GM12891 (cell line): Measurements from ENCODE around the gene COPB1.

Experiments used
- DNase-seq: peaks from one replicate; pipeline ENCODE4 v3.0.0; 2011; ENCODE audit warnings: low spot score; ENCODE audit not compliant: insufficient read length
- FAIRE-seq: peaks from 2 replicates; lab custom pipeline; 2011; peaks lifted over from hg19 to GRCh38; lab: Jason Lieb, UNC
- PAX5 ChIP-seq: IDR thresholded peaks from 2 replicates; pipeline ENCODE4 v1.6.1; 2011; ENCODE audit warnings: low read length, moderate library complexity, mild to moderate bottlenecking; ENCODE audit not compliant: insufficient read depth, severe bottlenecking
- POLR2A ChIP-seq: IDR thresholded peaks from 2 replicates; pipeline ENCODE4 v1.6.1; 2011; ENCODE audit warnings: low read depth, low read length, control low read depth
- POLR2AphosphoS5 ChIP-seq: IDR thresholded peaks from 2 replicates; pipeline ENCODE4 v1.6.1; 2011; ENCODE audit warnings: low read depth, low read length, control low read depth
- POU2F2 ChIP-seq: IDR thresholded peaks from 2 replicates; pipeline ENCODE4 v1.6.1; 2011; ENCODE audit warnings: low read depth, mild to moderate bottlenecking, control low read depth, low read length, moderate library complexity
- SPI1 ChIP-seq: IDR thresholded peaks from 2 replicates; pipeline ENCODE4 v1.6.1; 2011; ENCODE audit warnings: low read depth, low read length, control low read depth
- TAF1 ChIP-seq: IDR thresholded peaks from 2 replicates; pipeline ENCODE4 v1.6.1; 2011; ENCODE audit warnings: low read depth, low read length, control low read depth

Gene COPB1

GRCh38 chr11:14417186-14417585, 82.4 kb downstream of the COPB1 start:
- DNase-seq: no peak
- TF ChIP-seq POLR2A (no peak), TAF1 (no peak), POLR2AphosphoS5 (no peak), PAX5 (no peak), POU2F2 (no peak), SPI1 (no peak)
- FAIRE-seq: no peak

DNA sequence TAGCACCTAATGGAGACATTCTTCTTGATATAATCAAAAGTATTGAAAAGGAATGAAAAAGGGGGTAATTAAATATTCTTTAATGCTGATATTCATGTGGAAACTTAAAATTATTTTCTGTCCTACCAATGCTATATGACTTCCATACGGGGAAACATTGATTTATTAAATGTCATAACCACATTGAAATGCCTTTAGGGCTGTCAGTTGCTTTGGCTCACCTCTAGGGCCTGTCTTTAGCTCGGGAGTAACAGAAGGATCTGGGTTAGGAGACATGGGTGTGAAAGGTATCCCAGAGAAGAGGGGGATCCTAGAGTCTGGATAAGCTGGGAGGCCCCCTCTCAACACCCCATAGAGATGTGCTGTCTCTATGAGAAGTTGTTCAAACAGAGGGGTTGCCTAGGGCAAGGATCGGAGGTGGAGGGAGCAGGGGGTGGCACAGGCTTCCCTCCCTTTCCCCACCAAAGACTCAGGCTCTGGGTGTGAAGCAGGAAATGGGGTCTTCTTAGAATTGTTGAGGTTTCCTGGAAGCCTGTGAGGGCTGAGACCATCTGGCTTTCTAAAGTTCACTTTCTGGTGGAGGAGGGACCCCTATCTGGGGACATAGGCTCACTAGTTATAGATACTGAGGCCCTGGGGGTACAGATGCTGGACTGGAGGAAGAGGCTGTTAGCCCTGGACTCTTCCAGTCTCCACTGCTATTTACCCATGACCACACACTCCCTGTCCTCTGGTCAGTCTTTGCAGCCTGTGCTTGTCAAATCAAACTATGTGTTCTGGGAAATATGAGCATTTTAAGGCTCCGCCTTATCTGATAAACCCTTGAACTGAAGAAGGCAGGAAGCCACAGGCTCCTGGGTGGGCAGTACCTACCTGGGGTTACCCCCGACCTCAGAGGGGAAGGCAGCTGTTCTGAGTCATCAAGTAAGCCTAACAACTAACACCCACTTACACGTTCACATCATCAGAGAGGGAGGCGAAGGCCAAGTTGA, 84.8 kb downstream of the COPB1 start:
- no peak for TF ChIP-seq SPI1
- FAIRE-seq: peak; percentile 66
- DNase-seq: no peak

DNA sequence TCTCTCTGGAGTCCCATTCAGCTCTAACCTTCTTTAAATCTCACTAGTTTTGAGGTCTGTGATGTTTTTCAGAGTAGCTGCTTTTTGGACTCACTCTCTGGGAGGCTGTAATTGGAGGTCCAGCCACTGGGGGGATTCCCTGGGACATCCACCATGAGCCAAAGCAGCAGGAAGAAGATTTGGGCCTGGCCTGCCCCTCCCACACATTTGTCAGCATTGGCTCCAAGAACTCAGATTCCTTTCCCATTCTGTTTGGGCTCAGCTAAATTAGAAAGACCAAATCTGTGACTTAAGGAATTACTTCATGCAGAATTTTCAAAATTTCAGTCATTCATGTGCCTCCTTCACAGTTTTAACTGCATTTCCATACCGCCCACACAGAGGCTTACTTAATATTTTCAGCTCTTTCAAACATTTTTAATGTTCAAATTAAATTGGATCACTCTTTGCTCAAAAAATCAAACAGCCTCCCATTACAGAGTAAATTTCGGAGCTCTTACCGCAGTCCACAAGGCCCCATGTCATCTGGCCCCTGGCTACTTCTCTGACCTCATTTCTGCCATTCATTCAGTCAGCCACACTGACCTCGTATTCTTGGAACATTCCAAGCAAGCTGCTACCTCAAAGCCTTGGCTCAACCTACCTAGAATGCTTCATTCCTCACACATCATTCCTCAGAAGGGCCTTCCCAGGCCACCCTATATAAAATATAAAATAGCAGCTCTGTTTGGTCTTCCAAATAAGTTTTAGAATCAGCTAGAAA, 86.1 kb downstream of the COPB1 start:
- DNase-seq: no peak
- FAIRE-seq: no peak
- no peak for TF ChIP-seq POU2F2

DNA sequence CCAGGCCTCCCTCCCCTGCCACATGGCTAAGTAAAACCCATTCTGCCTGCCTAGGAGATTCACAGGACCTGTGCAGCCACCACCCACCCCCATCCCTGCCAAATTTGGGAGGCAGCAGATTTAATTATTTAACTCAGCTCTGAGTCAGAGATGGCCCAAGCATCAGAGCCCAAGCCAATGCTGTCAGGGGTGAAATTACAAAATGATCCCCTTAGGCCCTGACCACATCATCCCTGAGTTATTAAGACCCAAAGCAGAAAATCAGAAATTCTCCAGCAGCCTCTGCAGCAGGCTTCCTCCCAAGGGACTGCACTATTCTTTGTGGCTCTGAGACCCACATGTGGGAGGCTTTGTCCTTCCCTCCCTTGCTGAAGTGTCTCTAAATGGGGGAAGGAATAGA, 87.8 kb downstream of the COPB1 start:
- no peak for DNase-seq
- TF ChIP-seq SPI1: no peak
- TF ChIP-seq POLR2A: no peak
- TF ChIP-seq PAX5: no peak
- no peak for TF ChIP-seq TAF1
- TF ChIP-seq POU2F2: no peak
- no peak for TF ChIP-seq POLR2AphosphoS5
- no peak for FAIRE-seq

DNA sequence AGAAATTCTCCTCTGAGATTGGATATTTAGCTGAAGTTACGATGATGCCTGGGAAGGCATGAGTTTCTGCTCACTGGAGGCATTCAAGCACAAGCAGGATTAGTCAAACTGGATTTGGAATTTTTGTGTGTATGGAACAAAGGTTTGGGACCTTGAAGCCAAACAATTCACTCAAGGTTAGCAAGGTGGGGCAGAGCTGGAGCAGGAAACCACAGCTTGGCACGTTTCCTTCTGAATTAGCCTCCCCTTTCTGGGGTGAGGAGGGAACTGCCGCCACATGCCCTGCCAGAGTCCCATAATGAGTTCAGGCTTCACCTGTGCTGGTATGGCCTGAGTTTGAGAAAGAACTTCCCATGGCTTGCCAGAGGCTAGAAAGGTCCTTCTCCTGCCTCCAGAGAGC, 89.7 kb downstream of the COPB1 start:
- FAIRE-seq (no peak), DNase-seq (no peak)
- no peak for TF ChIP-seq POU2F2
- no peak for TF ChIP-seq TAF1
- no peak for TF ChIP-seq SPI1
- no peak for TF ChIP-seq POLR2AphosphoS5
- TF ChIP-seq PAX5: no peak
- no peak for TF ChIP-seq POLR2A

DNA sequence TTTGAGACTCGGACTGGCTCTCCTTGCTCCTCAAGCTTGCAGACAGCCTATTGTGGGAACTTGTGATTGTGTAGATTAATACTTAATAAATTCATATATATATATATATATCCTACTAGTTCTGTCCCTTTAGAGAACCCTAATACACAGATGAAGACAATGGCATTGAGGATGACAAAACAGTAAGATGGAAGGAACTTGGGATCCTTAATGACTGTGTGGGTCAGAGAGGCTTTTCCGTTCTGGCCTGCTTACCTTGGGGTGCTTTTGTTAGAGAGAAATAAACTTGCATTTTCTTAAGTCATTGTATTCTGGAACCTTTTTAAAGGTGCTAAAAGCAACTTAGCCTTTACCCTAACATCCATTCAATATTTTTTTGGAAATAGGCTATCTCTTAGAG, 91.0 kb downstream of the COPB1 start:
- no peak for FAIRE-seq
- DNase-seq: no peak
- TF ChIP-seq SPI1 (no peak), TAF1 (no peak), POLR2A (no peak), POLR2AphosphoS5 (no peak), POU2F2 (no peak), PAX5 (no peak)
